SK-N-SH (cell line): Measurements from ENCODE around the gene PPP1CA.

ENCODE experiments used
- CTCF ChIP-seq: fragments of 200-600 bp; sonication (generic); IDR thresholded peaks from 2 replicates; pipeline ENCODE4 v1.6.1; 2017; ENCODE audit warnings: antibody characterized with exemption, mild to moderate bottlenecking, moderate library complexity
- GABPA ChIP-seq: IDR thresholded peaks from 2 replicates; pipeline ENCODE4 v1.4.0; 2012; ENCODE audit warnings: low read depth, mild to moderate bottlenecking
- YY1 ChIP-seq: IDR thresholded peaks from 2 replicates; pipeline ENCODE4 v1.4.0; 2012; ENCODE audit warnings: low read depth, mild to moderate bottlenecking

GRCh38 chr11:67440229-67441097 is 38.8 kb upstream of the PPP1CA start:
- TF ChIP-seq CTCF (no peak), YY1 (no peak), GABPA (no peak)
